ENCODE measurements around the gene ELMO1.

The ELMO1 gene

DNA sequence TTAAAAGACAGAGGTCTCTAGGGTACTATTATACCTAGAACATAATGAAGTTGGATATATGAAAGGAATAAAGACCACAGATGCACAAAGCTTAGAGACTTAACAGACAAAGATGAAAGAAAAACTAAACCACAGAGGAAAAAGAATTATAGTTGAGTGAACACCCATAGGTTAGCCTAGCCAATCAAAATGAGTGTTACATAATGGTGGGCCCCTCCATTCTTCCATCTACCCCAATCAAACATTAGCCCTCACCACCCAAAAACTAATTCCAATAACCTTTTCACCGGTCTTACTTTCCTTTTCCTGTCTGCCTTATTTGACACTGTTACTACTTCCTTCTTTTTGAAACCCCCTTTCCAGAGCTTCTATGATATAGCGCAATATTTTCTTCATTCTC lies 130.1 kb downstream of the ELMO1 start:
- DNase-seq, result no peak
- no peaks in the 10 kb centered on the region for H3K36me3 ChIP-seq

DNA sequence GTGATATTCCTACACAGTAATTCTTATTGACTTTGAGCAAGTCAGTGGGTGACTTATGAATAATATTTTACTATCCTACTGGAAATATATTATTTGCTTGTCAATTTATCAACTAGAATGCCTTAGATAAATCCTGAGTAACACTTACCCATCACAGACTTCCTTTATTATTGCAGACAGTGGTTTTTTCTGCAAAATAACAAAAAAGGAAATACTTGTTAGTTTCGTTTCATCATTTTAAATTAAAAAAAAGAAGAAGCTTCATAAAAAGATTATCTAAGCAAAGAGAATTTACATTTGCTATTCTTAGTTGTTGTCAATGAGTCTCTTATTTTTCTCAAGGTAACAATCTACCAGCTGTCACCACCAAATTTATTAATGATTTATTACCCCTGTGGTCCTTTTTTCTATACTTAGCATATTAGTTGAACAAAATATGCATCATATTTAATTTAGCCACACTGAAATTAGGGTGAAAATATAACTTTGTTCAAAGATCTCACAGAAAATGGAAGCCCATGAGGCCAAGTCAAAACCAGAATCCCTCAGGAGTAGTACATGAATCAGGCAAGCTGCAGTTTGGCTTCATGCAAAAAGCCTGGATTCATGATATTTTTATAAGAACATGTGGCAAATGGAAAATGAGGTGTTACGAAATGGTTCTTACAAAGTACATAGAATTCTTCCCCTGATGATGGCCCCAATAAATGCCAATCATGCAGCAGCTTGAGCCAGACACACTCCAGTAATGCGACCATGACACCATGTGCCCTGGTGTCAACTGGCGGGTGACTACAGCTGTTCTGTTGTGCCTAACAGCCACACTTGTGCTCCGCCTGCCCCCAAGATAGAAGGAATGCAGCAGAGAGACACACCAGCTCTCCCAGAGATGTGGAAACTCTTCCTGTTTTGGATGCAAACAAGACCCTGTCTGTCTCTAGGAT lies 132.6 kb downstream of the ELMO1 start:
- Histone ChIP-seq H3K36me3 (no peaks in the 10 kb centered on the region), H3K4me3 (ENCODE audit: low read depth, low read length) (no peak overlapping the region), H3K27ac (no peak overlapping the region), H3K9me3 (ENCODE audit: severe bottlenecking) (no peaks in the 10 kb centered on the region), H3K27me3 (ENCODE audit: insufficient read depth, low read depth, severe bottlenecking) (no peaks in the 10 kb centered on the region)
- no peak for DNase-seq
- TF ChIP-seq, protein P1, sequence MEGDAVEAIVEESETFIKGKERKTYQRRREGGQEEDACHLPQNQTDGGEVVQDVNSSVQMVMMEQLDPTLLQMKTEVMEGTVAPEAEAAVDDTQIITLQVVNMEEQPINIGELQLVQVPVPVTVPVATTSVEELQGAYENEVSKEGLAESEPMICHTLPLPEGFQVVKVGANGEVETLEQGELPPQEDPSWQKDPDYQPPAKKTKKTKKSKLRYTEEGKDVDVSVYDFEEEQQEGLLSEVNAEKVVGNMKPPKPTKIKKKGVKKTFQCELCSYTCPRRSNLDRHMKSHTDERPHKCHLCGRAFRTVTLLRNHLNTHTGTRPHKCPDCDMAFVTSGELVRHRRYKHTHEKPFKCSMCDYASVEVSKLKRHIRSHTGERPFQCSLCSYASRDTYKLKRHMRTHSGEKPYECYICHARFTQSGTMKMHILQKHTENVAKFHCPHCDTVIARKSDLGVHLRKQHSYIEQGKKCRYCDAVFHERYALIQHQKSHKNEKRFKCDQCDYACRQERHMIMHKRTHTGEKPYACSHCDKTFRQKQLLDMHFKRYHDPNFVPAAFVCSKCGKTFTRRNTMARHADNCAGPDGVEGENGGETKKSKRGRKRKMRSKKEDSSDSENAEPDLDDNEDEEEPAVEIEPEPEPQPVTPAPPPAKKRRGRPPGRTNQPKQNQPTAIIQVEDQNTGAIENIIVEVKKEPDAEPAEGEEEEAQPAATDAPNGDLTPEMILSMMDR (IDR thresholded peaks at IDR 0.05; ENCODE audit: low read depth, low read length), result no peak

More for the DNA sequence above, 130.1 kb downstream of the ELMO1 start:
- Histone ChIP-seq H3K27ac (no peak overlapping the region), H3K27me3 (ENCODE audit: insufficient read depth, low read depth, severe bottlenecking) (no peaks in the 10 kb centered on the region), H3K9me3 (ENCODE audit: severe bottlenecking) (no peaks in the 10 kb centered on the region), H3K4me3 (ENCODE audit: low read depth, low read length) (no peak overlapping the region)
- TF ChIP-seq, protein P1 (IDR thresholded peaks at IDR 0.05; ENCODE audit: low read depth, low read length), result no peak

DNA sequence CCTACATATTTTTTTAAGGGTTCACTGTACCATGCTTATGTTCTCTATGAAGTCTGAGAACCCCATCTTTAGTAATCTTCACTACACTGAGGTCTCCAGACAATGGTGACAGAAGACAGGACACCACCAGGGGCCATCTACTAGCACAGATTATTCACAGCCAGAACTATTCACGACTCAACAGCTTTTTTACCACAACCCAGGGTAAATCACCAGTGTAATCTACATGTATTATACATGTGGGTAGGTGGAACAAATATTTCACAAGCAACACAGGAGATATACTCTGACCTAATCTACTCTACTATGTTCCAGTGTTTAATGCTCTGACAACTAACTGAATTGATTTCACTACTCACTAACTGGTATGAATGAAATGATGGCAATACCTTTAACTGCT lies 136.1 kb downstream of the ELMO1 start:
- Histone ChIP-seq H3K9me3 (ENCODE audit: severe bottlenecking) (no peaks in the 10 kb centered on the region), H3K4me3 (ENCODE audit: low read depth, low read length) (no peak overlapping the region), H3K36me3 (no peaks in the 10 kb centered on the region), H3K27me3 (ENCODE audit: insufficient read depth, low read depth, severe bottlenecking) (no peaks in the 10 kb centered on the region), H3K27ac (no peak overlapping the region)
- DNase-seq, result no peak
- TF ChIP-seq, protein P1 (IDR thresholded peaks at IDR 0.05; ENCODE audit: low read depth, low read length), result no peak

DNA sequence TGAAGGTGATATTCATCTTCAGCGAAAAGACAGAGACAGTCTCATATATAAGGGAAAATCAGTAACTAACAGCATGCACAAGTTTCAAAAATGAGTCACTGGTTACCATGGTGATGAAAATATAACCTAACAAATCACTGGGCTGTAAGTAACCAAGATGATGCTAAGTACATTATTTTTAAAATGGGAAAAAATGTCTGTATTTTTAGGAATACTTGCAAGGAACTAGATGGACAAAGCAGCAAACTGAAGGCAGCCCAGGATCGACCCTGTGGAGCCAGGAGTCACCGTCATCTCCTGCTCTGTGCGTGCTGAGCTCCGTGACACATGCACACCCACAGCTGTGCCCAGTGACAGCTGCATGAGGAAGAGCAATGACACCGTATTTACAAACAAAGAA lies 137.3 kb downstream of the ELMO1 start:
- Histone ChIP-seq H3K9me3 (ENCODE audit: severe bottlenecking) (no peaks in the 10 kb centered on the region), H3K27me3 (ENCODE audit: insufficient read depth, low read depth, severe bottlenecking) (no peaks in the 10 kb centered on the region), H3K27ac (no peak overlapping the region), H3K4me3 (ENCODE audit: low read depth, low read length) (no peak overlapping the region), H3K36me3 (no peaks in the 10 kb centered on the region)
- TF ChIP-seq, protein P1 (IDR thresholded peaks at IDR 0.05; ENCODE audit: low read depth, low read length), result no peak
- no peak for DNase-seq

DNA sequence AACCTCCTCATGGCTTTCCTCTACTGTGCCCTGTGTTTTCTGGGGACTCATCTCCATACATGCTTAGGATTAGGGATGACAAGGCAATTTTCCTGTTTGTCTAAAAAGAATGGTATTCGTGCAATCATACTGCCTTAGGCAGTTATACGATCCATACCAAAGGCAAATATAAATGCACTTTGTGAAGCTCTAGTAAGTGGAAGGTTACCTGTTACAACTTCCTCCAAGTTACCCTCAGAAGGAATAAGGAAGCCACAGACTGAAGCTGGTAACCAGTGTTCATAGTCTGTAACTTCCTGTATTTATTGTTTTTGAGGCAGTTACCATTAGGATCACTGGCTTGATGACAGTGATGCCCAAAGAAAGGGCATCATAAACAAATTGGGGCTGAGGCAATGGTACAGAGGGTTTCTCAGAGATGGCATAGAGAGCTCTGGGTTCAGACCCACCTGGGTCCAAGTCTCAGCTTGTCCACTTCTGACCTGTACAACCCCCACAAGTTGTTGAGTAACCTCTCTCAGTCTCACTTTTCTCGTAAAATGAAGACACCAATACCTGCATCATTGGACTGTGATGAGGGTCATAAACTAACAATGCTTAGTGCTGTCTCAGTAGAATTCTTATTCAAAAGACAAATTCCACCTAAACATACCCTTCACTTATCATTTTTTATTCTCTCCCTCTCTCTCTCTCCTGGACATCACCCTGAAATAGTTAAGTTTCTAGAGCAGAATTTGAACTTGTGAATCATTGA lies 138.2 kb downstream of the ELMO1 start:
- TF ChIP-seq, protein P1 (IDR thresholded peaks at IDR 0.05; ENCODE audit: low read depth, low read length), result no peak
- H3K27me3 ChIP-seq (ENCODE audit: insufficient read depth, low read depth, severe bottlenecking), result no peaks in the 10 kb centered on the region
- no peak overlapping the region for H3K27ac ChIP-seq
- H3K36me3 ChIP-seq, result no peaks in the 10 kb centered on the region
- H3K9me3 ChIP-seq (ENCODE audit: severe bottlenecking), result no peaks in the 10 kb centered on the region
- no peak for DNase-seq
- no peak overlapping the region for H3K4me3 ChIP-seq (ENCODE audit: low read depth, low read length)

All from WERI-Rb-1 (cell line).